T-helper 2 cell (primary cell): ENCODE data around the gene MED12L.

Source experiments
- DNase-seq, 5 experiments: peaks; one replicate each; pipeline versions ENCODE4 v3.0.0 to v3.0.0-alpha.2; 2012 to 2022

MED12L gene

DNA sequence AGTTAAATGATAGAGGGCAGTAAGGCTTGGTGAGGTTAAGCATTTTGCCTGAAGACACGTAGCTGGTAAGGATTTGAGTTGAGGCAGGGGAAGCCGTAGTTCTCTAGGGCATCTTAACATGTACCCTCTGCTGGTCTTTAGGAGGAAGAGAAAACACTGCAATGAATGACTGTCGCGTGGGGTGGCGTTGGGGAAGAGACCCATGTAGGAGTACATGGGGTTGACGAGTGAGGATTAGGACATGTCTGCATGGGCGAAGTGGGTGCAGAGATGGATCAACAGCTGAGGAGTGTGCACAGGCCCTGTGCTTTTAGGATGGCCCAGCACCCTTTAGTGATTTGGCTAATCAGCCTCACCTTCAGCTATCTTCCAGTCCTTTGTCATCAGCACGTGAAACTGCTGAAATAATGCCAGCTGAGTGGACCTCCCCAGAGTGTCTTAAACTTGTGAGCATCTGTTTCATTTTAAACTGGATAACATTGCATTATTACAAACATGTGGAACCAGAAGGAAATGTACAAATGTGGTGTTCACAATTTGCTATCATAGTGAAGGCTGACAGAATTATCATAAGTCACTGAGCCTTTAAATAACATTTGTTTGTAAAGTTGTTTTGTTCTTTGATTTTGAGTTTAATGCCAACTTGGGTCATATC lies 177.5 kb downstream of the MED12L start:
- DNase-seq, result no peak

- no peak for DNase-seq
Observed at GRCh38 chr3:151264605-151265004, 179.1 kb downstream of the MED12L start.

- no peak for DNase-seq
Observed at GRCh38 chr3:151265166-151265565, 179.7 kb downstream of the MED12L start.

GRCh38 chr3:151265866-151266265 lies 180.4 kb downstream of the MED12L start:
- no peak for DNase-seq

DNA sequence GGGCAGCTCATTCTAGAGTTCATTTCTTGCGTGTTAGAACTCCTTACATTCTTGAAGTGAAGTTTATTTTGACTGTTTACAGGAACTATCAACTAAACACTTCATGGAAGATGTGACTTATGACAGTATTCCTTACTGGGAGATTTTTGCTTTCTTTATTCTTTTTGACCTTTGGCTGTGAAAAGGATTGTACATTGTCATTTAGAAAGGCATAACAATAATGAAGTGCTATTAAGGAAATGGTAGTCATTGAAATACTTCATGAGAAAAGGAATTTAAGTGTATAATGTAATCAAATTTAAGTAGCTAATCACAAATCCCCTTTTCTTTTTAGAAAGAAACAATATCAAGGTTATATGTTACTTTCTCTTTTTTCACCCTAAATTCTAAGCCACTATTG lies 181.6 kb downstream of the MED12L start:
- no peak for DNase-seq

DNA sequence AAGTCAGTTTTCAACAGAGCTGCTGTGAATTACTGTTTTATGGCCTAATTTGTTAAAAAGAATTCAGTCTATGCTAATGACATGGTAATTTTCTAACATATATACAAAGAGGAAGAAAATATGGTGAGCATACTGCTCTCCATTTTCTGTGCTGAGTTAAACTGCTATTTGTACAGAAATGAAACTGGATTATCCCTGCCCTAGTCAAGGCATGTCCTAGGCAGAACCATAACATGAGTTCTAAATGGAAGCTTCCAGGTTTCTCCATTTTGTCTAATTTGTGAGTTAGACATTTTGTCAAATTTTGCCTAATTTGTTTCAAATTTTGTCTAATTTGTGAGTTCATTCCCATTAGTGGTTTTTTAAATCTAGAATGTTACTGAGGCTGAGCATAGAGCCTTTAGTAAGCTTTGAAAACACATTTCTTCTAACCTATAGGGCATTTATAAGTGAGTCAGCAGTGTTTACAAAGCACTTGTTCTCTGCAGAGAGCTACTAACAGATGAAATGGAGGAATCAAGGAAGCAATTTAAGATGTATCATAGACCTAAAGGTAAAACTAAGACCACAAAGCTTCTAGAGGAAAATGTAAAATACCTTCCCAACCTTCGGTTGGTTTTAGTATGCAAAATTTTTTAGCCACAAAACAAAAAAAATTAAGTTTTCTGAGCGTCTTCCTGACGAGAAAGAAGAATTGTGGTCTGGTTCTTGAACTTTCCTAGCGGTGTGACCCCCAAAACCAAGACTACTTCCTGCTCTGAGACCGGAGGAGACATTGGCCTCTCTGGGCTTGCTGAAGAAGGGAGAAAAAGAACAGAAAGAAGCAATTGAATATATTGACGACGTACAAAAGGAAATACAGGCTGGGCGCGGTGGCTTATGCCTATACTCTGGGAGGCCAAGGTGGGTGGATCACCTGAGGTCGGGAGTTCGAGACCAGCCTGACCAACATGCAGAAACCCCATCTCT lies 183.1 kb downstream of the MED12L start:
- DNase-seq, result peak in 2 of 5 experiments; percentile 69 to 83

- DNase-seq, result no peak
Observed at GRCh38 chr3:151269631-151270030, 184.2 kb downstream of the MED12L start.

DNA sequence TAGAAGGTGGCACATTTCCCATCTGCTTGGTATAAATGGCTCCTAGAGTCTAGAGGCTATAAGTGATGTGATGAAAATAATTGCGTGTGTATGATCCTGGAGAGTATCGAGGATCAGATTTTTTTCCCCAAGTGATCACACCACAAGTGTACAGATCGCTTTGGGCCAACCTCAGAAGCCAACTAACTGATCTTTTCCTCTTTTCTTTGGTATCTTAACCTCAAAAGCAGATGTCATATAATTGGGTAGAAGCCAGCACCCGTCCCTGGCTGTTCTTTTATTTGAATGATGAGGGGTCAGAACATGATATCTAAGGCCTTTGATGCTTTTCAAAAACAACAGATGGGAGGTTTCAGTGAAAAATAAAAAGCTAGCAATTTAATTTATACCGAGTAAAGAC lies 189.6 kb downstream of the MED12L start:
- peak in 1 of 5 experiments; percentile 65 for DNase-seq

- DNase-seq, result peak in 1 of 5 experiments; percentile 5
Observed at GRCh38 chr3:151276038-151276686, 190.7 kb downstream of the MED12L start.

DNA sequence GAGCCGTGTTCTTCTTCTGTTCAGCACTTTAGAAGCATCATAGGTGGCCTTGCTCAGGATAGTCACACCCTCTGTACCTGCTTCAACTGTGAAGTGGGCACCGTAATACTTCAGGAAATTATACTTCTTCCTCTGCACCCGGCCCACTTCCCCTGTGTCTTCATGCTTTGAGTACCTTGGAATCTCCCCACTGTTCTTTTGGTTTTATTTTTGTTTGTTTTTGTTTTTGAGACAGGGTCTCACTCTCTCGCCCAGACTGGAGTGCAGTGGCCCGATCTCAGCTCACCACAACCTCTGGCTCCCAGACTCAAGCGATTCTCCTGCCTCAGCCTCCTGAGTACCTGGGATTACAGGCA lies 191.2 kb downstream of the MED12L start:
- DNase-seq, result peak in 3 of 5 experiments; percentile 5 to 76 (median 67)

DNA sequence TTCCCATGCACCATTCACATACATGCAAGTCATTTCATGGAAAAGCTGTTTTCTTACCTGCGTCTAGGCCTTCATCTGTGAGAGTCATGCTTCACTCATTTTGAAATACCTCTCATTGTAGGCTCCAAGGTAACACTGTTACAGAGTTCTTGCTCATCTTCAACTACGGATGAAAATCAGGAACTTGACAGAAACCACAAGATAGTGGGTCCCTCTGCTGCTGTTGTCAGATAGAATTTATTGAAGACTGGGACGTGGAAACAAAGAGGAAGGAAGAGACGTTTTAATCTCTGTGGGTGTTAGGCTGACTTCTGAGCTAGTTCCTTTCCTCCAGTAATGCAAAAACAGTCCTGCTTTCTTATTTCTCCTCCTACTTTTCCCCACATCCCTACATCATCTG lies 192.8 kb downstream of the MED12L start, which contains the start of gene P2RY14:
P2RY14 (minus strand) TSS at position 313 of the 400 bp plus-strand sequence. CDS start 64,226 bp downstream, outside the sequence.
- DNase-seq, result peak in 2 of 5 experiments; percentile 27 to 61

GRCh38 chr3:151281671-151282324 lies 196.3 kb downstream of the MED12L start:
- DNase-seq, result no peak

DNA sequence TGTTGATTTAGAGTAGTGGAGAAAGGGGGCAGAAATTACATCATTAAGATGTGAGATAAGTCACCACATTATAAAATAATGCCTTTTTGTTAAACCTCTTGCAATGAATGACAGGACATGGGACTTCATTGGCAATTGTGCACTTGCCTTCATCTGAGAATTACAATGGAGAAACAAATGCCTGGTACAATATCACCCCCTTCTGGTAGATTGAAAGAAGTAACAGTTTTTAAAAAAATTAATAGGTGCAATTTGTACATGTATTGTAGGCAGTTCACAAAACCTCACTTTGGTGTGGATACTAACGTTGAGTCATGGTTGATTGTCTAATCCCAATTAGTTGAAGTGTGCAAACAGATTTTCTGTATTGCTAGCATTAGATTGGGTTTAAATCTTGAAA lies 197.5 kb downstream of the MED12L start:
- peak in 2 of 5 experiments; percentile 50 to 79 for DNase-seq

- peak in 1 of 5 experiments; percentile 7 for DNase-seq
Observed at GRCh38 chr3:151283387-151283786, 197.9 kb downstream of the MED12L start.

DNA sequence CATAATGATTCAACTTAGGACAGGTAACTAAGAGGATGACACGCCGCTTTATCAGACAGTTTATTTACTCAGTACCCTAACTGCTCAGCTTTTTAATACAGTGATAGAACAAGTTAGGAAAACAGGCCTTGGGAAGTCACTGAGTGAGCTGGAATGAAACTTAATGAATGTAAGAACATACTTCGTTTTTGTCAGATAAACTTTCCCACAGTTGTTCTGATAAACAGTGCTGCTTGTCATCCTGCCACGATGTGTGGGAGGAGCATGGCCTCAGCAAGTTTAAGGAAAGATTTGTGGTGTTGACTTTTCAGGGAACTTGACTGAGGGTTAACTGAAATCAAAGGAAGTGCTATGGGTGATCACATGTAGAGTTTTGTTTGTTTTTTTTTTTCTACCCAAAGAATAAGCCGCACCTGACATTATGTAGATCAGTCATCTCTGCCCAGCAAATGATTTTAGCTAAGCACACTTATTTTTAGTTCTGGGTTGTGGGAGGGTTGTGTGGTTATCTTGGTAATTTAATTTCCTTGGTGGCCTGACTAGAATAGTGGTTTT lies 198.5 kb downstream of the MED12L start:
- peak in 1 of 5 experiments; percentile 77 for DNase-seq

DNA sequence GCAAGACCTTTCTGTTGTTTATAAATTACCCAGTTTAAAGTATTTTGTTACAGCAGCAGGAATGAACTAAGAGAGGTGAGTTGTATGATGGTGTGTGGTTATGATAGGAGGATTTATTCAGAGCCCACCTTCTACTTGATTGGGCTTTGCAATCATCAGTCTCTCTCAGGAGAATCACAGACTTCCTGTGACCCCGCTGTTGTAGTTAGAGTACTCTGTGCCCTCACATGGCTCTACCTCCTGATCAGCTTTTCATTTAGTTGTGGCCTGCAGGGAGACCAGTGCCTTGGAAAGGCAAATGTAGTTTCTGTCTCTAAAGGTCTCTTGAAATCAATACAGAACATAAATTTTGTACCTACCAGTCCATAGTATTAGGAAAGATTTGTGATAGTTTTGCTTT lies 200.5 kb downstream of the MED12L start:
- DNase-seq, result no peak

DNA sequence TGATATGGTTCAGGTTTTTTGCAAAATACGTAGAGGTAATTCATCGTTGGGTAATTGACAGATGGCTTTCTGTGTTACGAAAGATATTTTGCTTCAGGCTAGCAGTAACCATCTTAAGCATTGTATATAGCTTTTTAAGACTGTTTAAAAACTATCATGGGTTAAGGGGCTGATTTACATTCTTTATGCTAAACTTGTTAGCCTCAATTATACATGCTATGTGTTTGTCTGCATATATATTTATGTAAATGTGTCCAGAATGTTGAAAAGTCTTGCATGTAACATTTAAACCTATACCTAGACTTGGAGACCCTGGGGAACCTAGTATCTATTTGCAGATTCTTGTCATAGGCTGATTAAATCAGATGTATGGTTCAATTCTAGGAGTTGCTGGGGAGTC lies 204.0 kb downstream of the MED12L start:
- no peak for DNase-seq

GRCh38 chr3:151290673-151291072 lies 205.2 kb downstream of the MED12L start:
- DNase-seq, result no peak

DNA sequence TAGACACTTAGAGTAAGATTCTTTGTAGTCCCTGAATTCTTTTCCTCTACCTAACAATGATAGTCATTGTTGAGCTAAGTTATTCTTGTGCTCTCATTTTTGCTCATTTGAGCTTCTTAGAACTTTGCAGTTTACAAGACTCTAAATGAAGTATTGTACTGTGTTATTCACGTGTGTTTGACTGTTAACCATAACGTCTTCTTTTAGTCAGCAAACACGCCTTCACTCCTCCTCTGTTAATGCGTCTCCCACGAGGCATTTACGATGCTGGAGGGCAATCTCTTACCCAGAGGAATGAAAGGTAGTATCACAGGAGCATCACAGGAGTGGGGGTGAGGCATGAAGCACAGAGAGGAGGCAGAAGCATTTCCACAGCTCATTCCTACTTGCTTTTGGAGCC lies 207.7 kb downstream of the MED12L start:
- peak in 1 of 5 experiments; percentile 41 for DNase-seq

DNA sequence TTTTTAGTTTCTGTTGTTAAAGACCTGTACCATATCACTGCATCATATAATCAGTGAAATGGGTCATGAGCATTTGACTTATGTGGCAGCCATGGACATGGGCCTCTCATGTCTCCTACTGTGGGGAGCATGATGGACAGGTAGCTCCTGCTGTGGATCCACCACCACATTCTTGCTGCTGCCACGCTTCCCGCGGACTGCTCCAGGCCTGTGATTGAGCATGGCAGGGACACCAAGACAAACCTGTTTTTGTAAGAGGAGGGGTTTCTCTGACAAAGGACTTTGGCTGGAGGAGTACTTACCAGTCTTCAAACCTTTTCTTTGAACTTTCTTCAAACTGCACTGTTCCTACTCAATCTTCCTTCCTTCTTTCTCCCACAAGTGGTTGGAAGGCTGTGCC lies 210.8 kb downstream of the MED12L start:
- DNase-seq, result no peak

- DNase-seq, result no peak
Observed at GRCh38 chr3:151297429-151297828, 212.0 kb downstream of the MED12L start.

GRCh38 chr3:151299006-151299405 lies 213.5 kb downstream of the MED12L start:
- DNase-seq, result no peak
